ENCODE results near the gene TSPYL1. TPM values are rescaled to one million over a fixed set of nuclear protein-coding genes. Genes with fewer than 3 reads are reported as not detected.
"Not testable (repeated sequence)": the region's sequence is repeated elsewhere in the genome, so short reads cannot be mapped to it uniquely, and the experiment has no call there.

Gene TSPYL1
- total RNA-seq, 4 donors from 2014 or later, result 87.6 to 169 (median 123) TPM

GRCh38 chr6:116326996-116327395, 47.3 kb upstream of the TSPYL1 start:
- Histone ChIP-seq H3K4me3 (replicated peaks in 1 of 3) (no peak overlapping the region), H3K4me1 (no peaks in the 10 kb centered on the region), H3K9me3 (no peaks in the 10 kb centered on the region), H3K27me3 (no peaks in the 10 kb centered on the region), H3K27ac (no peak overlapping the region), H3K36me3 (no peaks in the 10 kb centered on the region)
- DNase-seq, result no peak
- intact Hi-C loops (cut with DNase I), result no loop called here
- 72% methylated on average over 4 of the region's 4 CpGs for WGBS, 2 donors
- TF ChIP-seq POLR2A (IDR thresholded peaks at IDR 0.05), result no peak
- TF ChIP-seq CTCF (IDR thresholded peaks at IDR 0.05), result no peak

- TF ChIP-seq CTCF (IDR thresholded peaks at IDR 0.05), result no peak
- Histone ChIP-seq H3K4me3 (replicated peaks in 1 of 3) (no peak overlapping the region), H3K9me3 (no peaks in the 10 kb centered on the region), H3K36me3 (no peaks in the 10 kb centered on the region), H3K27me3 (no peaks in the 10 kb centered on the region), H3K4me1 (no peaks in the 10 kb centered on the region), H3K27ac (no peak overlapping the region)
- DNase-seq, result no peak
- intact Hi-C loops (cut with DNase I), result no loop called here
- 75 to 82% methylated on average over 7 of the region's 7 CpGs for WGBS, 2 donors
These were observed 46.5 kb upstream of the TSPYL1 start for GRCh38 chr6:116326181-116326671.

GRCh38 chr6:116325634-116326132, 46.0 kb upstream of the TSPYL1 start:
- H3K36me3 ChIP-seq; H3K27ac ChIP-seq; DNase-seq; H3K27me3 ChIP-seq; H3K4me1 ChIP-seq; H3K9me3 ChIP-seq; H3K4me3 ChIP-seq (replicated peaks in 1 of 3); intact Hi-C loops (cut with DNase I): not testable (repeated sequence)
- 91 to 93% methylated on average over 11 of the region's 11 CpGs for WGBS, 2 donors

GRCh38 chr6:116323863-116324262, 44.1 kb upstream of the TSPYL1 start:
- H3K4me3 ChIP-seq (replicated peaks in 1 of 3), result no peak overlapping the region
- no peaks in the 10 kb centered on the region for H3K4me1 ChIP-seq
- no peak overlapping the region for H3K27ac ChIP-seq
- intact Hi-C loops (cut with DNase I), result no loop called here
- no peaks in the 10 kb centered on the region for H3K36me3 ChIP-seq
- H3K27me3 ChIP-seq, result no peaks in the 10 kb centered on the region
- no peak for TF ChIP-seq CTCF (IDR thresholded peaks at IDR 0.05)
- no peak for TF ChIP-seq POLR2A (IDR thresholded peaks at IDR 0.05)
- no peak for DNase-seq
- WGBS, 2 donors, result 87 to 91% methylated on average over 1 of the region's 1 CpG
- H3K9me3 ChIP-seq, result no peaks in the 10 kb centered on the region

GRCh38 chr6:116321933-116322332, 42.2 kb upstream of the TSPYL1 start:
- H3K4me3 ChIP-seq (replicated peaks in 1 of 3); H3K4me1 ChIP-seq; DNase-seq; H3K27me3 ChIP-seq; H3K36me3 ChIP-seq; H3K9me3 ChIP-seq; H3K27ac ChIP-seq; intact Hi-C loops (cut with DNase I): not testable (repeated sequence)
- 90 to 92% methylated on average over 13 of the region's 13 CpGs for WGBS, 2 donors

- Histone ChIP-seq H3K4me1 (peaks cover 0 to 5% of the 10 kb centered on the region in 2 donors), H3K36me3 (no peaks in the 10 kb centered on the region), H3K27me3 (no peaks in the 10 kb centered on the region), H3K4me3 (replicated peaks in 1 of 3) (no peak overlapping the region), H3K9me3 (no peaks in the 10 kb centered on the region), H3K27ac (no peak overlapping the region)
- TF ChIP-seq CTCF (IDR thresholded peaks at IDR 0.05) (no peak), POLR2A (IDR thresholded peaks at IDR 0.05) (no peak)
- WGBS, 2 donors, result 66 to 70% methylated on average over 2 of the region's 2 CpGs
- DNase-seq, result peak; percentile 2 to 6
- intact Hi-C loops (cut with DNase I), result no loop called here
These were observed 37.2 kb upstream of the TSPYL1 start for GRCh38 chr6:116316772-116317467.

Data from thyroid gland (tissue), 4 donors.